ENCODE measurements around the gene KLHL22.

DNA sequence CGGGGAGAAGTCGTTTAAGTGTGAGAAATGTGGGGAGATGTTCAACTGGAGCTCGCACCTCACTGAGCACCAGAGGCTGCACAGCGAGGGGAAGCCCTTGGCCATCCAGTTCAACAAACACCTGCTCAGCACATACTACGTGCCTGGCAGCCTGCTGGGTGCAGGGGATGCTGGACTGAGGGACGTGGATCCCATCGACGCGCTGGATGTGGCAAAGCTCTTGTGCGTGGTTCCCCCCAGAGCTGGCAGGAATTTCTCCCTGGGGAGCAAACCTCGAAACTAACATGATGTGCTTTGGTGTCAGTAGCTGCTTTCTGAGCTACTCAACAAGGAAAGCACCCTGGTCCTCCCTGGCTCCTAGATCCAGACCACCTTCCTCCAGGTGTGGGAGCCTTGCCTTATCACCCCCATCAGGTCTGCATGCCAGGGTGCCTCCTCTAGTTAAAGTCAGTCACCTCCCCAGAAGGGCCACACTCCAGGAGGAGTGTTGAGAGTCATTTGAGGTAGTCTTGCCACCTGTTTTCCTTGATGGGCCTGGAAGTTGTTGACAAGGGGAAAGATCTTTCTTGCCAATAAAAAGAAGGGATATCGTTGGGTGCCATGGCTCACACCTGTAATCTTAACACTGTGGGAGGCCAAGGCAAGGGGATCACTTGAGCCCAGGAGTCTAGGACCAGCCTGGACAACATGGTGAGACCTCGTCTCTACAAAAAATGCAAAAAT is 88.7 kb downstream of the KLHL22 start:
- TF ChIP-seq CTCF (IDR thresholded peaks at IDR 0.05) (no peak), ZFX (IDR thresholded peaks at IDR 0.05; ENCODE audit: borderline replicate concordance) (no peak)
